H1 (cell line): ENCODE measurements around the gene SNX12. TPM values are rescaled to one million over a fixed set of nuclear protein-coding genes. Genes with fewer than 3 reads are reported as not detected.

Experiments used
- CBX8 ChIP-seq: fragments of 300-800, 300-1000 bp; sonication (generic); IDR thresholded peaks from 2 replicates; pipeline ENCODE4 v1.7.1; 2016; ENCODE audit warnings: low read depth, low read length, borderline replicate concordance
- SP2 ChIP-seq: IDR thresholded peaks from 2 replicates; pipeline ENCODE4 v1.6.1; 2012; ENCODE audit warnings: mild to moderate bottlenecking, low read length, inconsistent platforms
- SUZ12 ChIP-seq: fragments of 200-600 bp; sonication (generic); IDR thresholded peaks from 2 replicates; pipeline ENCODE4 v1.6.1; 2012; ENCODE audit warnings: mild to moderate bottlenecking, inconsistent platforms, low read length, moderate library complexity, mixed read lengths
- TCF12 ChIP-seq: IDR thresholded peaks from 2 replicates; pipeline ENCODE4 v1.6.1; 2011; ENCODE audit warnings: low read depth, mild to moderate bottlenecking, low read length
- polyA plus RNA-seq, 7 experiments: library from polyadenylated mRNA; depleted of rRNA in 3 of 7; stranded (reverse) in 5 of 7; unstranded in 2 of 7; fragments of >200 nt in 5 of 7; fragments of 200-250 nt in 2 of 7; gene quantifications; 1 replicate in 5 of 7; 2 replicates in 1 of 7; 4 replicates in 1 of 7; pipeline versions ENCODE4 v1.2.1 to v1.2.3, GENCODE V29; 2011 to 2013; ENCODE audit warnings: missing spikeins in 2 of 7, mixed read lengths in 2 of 7
- total RNA-seq: library from RNA; stranded (reverse); fragmentation: NEBNext Ultra II Directional; extraction: Animal tissue kit (Norgen Biotek cat#: 25700); gene quantifications from 2 replicates; pipeline ENCODE4 v1.2.1, GENCODE V29; 2021
- TF ChIP-seq, protein P1 (sequence below): fragments of 300-600 bp; sonication (generic); IDR thresholded peaks from 2 replicates; pipeline ENCODE4 v1.7.1; 2012; ENCODE audit warnings: low read length, moderate library complexity, mild to moderate bottlenecking, inconsistent platforms; ENCODE audit not compliant: insufficient replicate concordance

The SNX12 gene
- total and polyA plus RNA-seq, 2 of the 8 experiments (the other 6 are each of a cell fraction or from before 2014, with no cell fraction given), result 72.1 to 74.2 TPM

DNA sequence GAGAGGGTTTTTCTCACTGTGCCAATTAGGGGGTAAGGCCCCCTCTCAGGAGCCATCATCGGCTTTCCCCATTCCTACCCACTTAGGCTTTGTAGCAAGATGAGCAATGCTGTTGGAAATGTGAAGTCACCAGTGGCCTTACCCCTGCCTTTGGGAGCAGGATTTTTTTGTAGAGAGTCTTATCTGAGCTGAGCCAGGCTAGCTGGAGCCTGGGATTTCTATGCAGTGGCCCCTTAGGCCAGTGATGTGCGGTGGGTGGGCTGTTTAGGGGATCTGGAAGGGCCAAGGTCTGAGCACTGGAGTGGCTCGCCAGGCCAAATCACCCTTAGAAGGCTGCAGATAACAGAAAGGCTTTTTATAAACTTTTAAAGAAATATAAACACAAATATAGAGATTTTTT, 34.2 kb upstream of the SNX12 start (continued):
- TF ChIP-seq, protein P1, sequence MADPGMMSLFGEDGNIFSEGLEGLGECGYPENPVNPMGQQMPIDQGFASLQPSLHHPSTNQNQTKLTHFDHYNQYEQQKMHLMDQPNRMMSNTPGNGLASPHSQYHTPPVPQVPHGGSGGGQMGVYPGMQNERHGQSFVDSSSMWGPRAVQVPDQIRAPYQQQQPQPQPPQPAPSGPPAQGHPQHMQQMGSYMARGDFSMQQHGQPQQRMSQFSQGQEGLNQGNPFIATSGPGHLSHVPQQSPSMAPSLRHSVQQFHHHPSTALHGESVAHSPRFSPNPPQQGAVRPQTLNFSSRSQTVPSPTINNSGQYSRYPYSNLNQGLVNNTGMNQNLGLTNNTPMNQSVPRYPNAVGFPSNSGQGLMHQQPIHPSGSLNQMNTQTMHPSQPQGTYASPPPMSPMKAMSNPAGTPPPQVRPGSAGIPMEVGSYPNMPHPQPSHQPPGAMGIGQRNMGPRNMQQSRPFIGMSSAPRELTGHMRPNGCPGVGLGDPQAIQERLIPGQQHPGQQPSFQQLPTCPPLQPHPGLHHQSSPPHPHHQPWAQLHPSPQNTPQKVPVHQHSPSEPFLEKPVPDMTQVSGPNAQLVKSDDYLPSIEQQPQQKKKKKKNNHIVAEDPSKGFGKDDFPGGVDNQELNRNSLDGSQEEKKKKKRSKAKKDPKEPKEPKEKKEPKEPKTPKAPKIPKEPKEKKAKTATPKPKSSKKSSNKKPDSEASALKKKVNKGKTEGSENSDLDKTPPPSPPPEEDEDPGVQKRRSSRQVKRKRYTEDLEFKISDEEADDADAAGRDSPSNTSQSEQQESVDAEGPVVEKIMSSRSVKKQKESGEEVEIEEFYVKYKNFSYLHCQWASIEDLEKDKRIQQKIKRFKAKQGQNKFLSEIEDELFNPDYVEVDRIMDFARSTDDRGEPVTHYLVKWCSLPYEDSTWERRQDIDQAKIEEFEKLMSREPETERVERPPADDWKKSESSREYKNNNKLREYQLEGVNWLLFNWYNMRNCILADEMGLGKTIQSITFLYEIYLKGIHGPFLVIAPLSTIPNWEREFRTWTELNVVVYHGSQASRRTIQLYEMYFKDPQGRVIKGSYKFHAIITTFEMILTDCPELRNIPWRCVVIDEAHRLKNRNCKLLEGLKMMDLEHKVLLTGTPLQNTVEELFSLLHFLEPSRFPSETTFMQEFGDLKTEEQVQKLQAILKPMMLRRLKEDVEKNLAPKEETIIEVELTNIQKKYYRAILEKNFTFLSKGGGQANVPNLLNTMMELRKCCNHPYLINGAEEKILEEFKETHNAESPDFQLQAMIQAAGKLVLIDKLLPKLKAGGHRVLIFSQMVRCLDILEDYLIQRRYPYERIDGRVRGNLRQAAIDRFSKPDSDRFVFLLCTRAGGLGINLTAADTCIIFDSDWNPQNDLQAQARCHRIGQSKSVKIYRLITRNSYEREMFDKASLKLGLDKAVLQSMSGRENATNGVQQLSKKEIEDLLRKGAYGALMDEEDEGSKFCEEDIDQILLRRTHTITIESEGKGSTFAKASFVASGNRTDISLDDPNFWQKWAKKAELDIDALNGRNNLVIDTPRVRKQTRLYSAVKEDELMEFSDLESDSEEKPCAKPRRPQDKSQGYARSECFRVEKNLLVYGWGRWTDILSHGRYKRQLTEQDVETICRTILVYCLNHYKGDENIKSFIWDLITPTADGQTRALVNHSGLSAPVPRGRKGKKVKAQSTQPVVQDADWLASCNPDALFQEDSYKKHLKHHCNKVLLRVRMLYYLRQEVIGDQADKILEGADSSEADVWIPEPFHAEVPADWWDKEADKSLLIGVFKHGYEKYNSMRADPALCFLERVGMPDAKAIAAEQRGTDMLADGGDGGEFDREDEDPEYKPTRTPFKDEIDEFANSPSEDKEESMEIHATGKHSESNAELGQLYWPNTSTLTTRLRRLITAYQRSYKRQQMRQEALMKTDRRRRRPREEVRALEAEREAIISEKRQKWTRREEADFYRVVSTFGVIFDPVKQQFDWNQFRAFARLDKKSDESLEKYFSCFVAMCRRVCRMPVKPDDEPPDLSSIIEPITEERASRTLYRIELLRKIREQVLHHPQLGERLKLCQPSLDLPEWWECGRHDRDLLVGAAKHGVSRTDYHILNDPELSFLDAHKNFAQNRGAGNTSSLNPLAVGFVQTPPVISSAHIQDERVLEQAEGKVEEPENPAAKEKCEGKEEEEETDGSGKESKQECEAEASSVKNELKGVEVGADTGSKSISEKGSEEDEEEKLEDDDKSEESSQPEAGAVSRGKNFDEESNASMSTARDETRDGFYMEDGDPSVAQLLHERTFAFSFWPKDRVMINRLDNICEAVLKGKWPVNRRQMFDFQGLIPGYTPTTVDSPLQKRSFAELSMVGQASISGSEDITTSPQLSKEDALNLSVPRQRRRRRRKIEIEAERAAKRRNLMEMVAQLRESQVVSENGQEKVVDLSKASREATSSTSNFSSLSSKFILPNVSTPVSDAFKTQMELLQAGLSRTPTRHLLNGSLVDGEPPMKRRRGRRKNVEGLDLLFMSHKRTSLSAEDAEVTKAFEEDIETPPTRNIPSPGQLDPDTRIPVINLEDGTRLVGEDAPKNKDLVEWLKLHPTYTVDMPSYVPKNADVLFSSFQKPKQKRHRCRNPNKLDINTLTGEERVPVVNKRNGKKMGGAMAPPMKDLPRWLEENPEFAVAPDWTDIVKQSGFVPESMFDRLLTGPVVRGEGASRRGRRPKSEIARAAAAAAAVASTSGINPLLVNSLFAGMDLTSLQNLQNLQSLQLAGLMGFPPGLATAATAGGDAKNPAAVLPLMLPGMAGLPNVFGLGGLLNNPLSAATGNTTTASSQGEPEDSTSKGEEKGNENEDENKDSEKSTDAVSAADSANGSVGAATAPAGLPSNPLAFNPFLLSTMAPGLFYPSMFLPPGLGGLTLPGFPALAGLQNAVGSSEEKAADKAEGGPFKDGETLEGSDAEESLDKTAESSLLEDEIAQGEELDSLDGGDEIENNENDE, result no peak
- TF ChIP-seq SP2 (no peak), CBX8 (no peak), SUZ12 (no peak), TCF12 (no peak)
- TF ChIP-seq, all 59 proteins: peak for 0
